HFF-Myc (cell line): ENCODE results near the gene FOXN3.

Experiments used
- DNase-seq: peaks from one replicate; pipeline ENCODE4 v3.0.0-alpha.2; 2011; ENCODE audit warnings: low read depth; ENCODE audit errors: extremely low read depth
- H3K4me3 ChIP-seq: replicated peaks from 2 replicates; pipeline ENCODE4 v1.5.1; 2011; ENCODE audit warnings: low read depth, mild to moderate bottlenecking, control low read depth, low read length
- TF ChIP-seq, protein P1 (sequence below): IDR thresholded peaks from 2 replicates; pipeline ENCODE4 v1.5.1; 2012; ENCODE audit warnings: mild to moderate bottlenecking, low read depth, low read length, control low read depth; ENCODE audit errors: missing control alignments

FOXN3 gene

DNA sequence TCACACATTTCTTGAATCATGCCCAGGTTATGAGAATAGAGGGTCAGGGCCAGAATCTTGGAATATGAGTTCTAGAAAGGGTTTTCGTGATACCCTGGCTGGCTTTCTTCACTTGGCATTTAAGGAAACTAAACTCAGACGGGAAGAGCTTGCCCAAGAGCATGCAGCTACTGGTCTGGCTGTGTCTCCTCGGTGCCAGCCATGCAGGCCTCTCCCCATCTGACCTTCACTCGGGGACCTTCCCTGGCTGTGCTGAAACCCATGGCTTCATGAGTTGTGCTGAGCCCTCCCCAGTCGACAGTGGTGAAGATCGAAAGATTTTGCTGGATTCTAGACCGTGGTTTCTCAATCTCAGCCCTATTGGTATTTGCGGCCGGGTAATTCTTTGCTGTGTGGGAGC lies 38.0 kb downstream of the FOXN3 start:
- no peak overlapping the region for H3K4me3 ChIP-seq
- no peak for DNase-seq
- TF ChIP-seq, protein P1, sequence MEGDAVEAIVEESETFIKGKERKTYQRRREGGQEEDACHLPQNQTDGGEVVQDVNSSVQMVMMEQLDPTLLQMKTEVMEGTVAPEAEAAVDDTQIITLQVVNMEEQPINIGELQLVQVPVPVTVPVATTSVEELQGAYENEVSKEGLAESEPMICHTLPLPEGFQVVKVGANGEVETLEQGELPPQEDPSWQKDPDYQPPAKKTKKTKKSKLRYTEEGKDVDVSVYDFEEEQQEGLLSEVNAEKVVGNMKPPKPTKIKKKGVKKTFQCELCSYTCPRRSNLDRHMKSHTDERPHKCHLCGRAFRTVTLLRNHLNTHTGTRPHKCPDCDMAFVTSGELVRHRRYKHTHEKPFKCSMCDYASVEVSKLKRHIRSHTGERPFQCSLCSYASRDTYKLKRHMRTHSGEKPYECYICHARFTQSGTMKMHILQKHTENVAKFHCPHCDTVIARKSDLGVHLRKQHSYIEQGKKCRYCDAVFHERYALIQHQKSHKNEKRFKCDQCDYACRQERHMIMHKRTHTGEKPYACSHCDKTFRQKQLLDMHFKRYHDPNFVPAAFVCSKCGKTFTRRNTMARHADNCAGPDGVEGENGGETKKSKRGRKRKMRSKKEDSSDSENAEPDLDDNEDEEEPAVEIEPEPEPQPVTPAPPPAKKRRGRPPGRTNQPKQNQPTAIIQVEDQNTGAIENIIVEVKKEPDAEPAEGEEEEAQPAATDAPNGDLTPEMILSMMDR = no peak

DNA sequence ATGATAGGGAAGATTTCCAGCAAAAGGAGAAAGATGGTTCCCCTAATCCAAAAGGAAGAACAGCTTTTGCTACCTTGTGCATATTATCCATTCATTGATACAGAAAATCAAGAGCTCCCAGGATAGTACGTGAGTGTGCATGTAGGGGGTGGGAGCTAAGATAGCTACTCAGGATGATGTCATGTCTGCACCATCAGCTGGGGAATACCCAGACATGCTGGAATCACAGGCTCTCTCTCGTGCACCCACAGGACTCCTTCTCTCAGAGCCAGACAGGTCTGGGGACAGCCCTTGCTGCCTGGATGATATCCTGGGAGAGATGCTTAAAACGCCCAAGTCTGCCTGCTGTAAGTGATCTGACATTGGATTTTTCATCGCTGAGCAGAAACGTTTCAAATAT lies 38.9 kb downstream of the FOXN3 start:
- DNase-seq = no peak
- TF ChIP-seq, protein P1 = no peak

DNA sequence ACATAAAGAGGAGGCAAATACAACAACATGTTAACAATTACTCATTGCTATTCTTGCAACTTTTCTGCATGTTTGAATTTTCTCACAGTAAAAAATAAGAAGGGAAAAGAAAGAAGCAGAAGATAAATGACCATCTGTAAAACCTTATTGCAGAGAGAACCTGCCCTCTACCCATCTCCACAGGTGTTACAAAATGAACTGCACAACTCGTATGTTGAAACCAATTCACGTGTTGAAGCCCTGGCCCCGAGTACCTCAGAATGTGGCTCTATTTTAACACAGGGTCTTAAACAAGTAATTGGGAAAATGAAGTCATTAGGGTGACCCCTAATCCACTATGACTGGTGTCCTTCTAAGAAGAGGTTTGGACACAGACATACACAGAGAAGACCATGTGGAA lies 39.5 kb downstream of the FOXN3 start:
- TF ChIP-seq, protein P1 = no peak
- no peak for DNase-seq
- no peak overlapping the region for H3K4me3 ChIP-seq

More for the DNA sequence above, 38.9 kb downstream of the FOXN3 start:
- no peak overlapping the region for H3K4me3 ChIP-seq

DNA sequence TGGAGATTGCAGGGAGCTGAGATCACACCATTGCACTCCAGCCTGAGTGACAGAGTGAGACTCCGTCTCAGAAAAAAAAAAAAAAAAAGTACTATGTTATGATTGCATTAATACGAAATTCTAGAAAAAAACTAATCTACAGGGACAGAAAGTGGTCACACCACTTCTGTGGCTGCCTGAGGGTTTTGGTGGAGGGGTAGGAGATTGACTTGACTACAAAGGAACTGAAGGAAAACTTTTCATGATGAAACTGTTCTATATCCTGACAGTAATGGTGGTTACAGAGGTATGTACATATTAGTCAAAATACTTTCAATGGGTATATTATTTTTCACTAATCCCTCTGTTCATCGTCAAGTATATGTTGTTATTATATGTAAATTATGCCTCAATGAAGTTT lies 42.1 kb downstream of the FOXN3 start:
- no peak for DNase-seq
- no peak overlapping the region for H3K4me3 ChIP-seq
- TF ChIP-seq, protein P1 = no peak

DNA sequence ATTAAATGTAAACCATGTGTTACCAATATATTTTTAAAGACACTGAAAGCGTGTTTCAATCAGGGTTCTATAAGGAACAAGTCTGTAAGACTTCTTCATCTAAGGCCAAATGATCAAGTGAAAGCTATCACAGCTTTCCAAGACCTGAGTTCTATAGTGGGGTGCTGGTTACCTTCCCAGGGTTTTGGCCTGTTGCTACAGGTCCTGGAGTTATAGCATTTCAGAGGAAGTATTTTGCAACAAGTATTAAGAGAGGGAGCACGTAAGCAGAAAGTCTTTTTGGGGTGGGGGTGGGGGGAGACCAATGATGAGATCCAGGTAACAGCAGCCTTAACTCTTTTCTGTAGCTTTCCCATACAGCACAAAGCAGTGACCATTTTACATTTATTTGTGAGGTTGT lies 43.8 kb downstream of the FOXN3 start:
- H3K4me3 ChIP-seq = no peak overlapping the region
- TF ChIP-seq, protein P1 = no peak

DNA sequence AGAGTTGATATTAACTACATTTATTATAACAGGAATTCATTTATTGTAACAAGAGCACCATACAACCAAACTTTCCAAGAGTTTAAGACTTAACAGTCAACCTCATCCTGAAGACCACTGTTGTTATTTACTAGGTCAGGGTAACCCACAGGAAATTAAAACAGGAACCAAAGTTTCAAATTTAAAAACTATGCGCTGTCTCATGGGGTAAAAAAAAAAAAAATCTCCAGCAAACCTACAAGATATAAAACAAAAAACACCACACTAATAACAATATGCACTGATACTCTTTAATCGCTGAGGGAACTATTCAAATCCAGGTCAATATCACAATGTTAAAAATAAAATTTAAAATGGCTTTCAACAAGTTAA lies 44.5 kb downstream of the FOXN3 start:
- TF ChIP-seq, protein P1 = no peak
- DNase-seq = no peak
- H3K4me3 ChIP-seq = no peak overlapping the region

More for the DNA sequence above, 43.8 kb downstream of the FOXN3 start:
- no peak for DNase-seq
